Measurements from ENCODE around the gene MEP1A.
"Not testable (repeated sequence)": the region's sequence is repeated elsewhere in the genome, so short reads cannot be mapped to it uniquely, and the experiment has no call there.

Gene MEP1A

DNA sequence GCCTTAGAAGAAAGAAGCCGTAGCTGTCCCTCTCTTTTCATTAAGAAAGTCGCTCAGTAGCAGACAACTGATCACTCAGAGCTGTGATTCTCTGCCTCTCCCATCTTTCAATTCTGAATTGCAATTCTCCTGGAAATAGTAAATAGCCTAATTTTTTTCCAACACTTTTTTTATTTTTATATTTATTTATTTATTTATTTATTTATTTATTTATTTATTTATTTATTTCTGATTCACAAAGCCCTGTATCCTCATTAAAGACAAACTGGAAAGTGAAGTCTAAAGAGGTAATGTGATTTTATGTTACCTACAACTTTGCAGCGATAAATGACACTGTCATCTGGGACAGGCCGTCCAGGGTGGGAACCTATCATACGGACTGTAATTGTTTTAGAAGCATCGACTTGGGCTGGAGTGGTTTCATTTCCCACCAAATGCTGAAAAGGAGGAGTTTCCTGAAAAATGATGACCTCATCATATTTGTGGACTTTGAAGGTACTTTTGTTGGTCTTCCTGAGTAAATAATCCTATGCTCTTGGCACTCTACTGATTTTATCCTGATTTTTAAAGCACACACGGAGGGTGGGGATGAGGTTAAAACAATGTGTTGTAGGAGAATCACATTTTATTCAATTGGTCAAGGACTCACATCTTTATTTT, 41.2 kb downstream of the MEP1A start:
- not testable (repeated sequence) for DNase-seq

GRCh38 chr6:46834991-46835390, 41.8 kb downstream of the MEP1A start:
- DNase-seq = not testable (repeated sequence)

- no peak for DNase-seq
Observed at GRCh38 chr6:46838033-46838432, 44.8 kb downstream of the MEP1A start.

GRCh38 chr6:46842252-46842846, 49.2 kb downstream of the MEP1A start:
- not testable (repeated sequence) for DNase-seq

- no peak for DNase-seq
Observed at GRCh38 chr6:46845126-46845525, 51.9 kb downstream of the MEP1A start.

DNA sequence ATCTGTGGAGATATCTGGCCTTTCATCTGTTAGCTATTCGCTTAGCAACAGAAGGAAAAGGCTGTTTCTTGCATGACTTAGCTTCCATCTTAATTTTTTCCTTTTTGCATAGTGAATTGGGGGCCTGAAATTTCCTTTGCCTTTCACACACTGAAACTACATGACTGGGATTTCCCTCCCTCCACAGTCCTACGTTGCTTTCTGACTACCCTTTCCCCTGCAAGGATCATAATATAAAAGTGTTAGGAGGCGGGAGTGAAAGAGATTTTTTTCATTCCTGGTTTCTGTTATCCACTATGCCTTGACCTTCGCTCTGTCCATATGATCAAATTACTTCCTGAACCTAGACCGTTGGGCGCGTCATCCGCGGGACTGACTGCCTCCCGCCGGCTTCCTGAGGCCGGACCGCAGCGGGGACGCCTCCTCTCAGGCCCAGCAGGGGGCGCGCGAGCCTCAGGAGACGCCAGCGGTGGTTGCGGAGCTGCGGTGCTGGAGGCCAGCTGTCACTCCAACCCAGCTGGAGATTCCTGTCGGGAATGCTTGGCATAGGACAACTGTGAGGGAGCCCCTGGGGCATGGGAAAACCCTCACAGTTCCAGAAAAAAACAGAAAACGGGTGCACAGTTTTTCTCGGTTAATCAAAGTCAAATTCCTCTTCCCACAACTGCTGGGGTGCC, 55.6 kb downstream of the MEP1A start:
- DNase-seq = no peak

- no peak for DNase-seq
Observed at GRCh38 chr6:46849361-46849690, 56.1 kb downstream of the MEP1A start.

DNA sequence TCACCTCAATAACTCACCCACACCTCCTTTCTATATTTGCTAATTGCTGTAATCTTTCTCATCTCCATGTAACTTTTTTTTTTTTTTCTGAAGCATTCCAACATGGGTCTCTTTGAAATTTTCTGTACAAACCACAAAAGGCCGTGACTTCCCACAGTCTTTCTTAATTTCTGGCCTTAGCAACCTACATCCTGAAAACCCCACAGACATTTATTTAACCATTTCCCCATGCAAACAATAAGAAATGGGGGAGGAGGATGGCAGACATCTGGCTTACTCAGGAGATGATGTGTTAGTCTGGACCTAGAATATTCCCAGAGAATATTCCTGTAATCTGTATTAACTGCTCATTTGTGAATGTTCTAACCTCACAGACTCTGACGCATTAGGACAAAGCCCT, 57.6 kb downstream of the MEP1A start:
- no peak for DNase-seq

DNA sequence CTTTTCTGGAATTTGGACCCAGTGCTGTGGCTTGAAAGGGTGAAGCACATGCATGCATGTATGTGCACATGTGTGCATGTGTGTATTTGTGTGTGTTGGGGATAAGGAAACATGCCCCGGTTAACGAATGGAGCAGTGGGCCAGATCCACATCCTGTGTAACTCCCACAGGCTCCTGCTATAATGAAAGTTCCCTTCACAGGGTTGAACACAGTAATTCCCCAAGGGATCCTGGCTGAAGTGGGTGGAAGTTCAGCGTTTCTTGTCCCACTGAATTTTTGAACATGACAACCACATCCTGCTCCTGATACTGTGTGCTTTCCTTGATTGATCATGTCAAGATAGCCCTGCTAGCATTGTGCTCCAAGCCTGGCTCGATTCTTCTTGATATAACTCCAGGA, 58.4 kb downstream of the MEP1A start:
- DNase-seq = not testable (repeated sequence)

- not testable (repeated sequence) for DNase-seq
Observed at GRCh38 chr6:46855966-46856365, 62.8 kb downstream of the MEP1A start.

- no peak for DNase-seq
Observed at GRCh38 chr6:46862381-46862780, 69.2 kb downstream of the MEP1A start.

DNA sequence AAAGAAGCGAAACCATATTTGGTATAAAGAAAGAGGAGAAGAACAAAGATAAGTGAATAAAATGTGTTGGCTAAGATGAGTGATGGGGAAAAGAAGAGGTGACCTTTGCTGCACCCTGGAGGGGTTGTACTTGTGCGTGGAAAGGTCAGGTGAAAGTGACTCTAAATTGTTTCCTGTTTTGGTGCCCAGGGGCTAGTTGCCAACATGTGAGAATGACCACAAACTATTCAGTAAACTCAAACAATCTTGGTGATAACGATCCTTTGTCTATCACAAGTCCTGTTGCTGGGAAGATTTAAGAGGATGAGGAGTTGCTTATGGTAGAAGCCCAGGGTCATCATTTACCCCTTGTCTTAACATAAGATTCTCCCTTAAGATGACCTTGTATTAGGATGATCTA, 70.6 kb downstream of the MEP1A start:
- no peak for DNase-seq

DNA sequence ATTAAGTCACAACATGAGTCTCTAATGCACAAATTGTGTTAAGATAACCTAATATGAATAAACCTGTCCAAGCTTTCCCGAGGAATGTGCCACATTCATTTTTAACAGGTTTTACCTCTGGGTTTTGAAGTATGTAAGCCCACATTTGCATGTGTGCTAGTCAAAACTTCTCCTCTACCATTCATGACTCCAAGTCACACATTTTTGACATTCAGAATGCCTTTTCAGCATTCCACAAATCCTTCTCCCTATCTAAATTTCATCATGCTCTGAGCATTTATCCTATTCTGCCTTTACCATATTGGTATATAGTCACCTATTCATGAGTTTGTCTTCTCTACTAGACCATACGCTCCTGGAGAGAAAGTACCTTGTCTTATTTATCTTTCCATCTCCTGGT, 72.0 kb downstream of the MEP1A start:
- no peak for DNase-seq

DNA sequence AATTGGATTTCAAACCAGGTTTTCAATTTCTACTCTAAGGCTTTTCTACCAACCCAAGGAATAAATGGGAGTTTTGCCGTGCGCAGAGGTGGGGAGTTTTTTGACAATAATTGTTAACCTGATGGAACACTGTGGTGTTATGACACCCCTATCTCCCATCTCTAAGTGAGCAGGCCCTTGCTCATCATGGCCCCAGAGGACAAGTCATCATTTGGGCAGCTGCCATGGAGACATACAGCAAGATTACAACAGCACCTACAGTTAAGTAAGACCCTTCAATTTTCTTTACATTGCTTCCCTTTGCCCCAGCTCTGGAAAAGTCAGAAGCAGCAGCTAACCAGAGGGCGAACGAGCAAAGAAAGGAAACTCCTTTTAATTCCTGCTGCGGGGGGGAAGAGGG, 74.2 kb downstream of the MEP1A start:
- DNase-seq = no peak

- no peak for DNase-seq
Observed at GRCh38 chr6:46876126-46876525, 82.9 kb downstream of the MEP1A start.

GRCh38 chr6:46879003-46879402, 85.8 kb downstream of the MEP1A start:
- no peak for DNase-seq

DNA sequence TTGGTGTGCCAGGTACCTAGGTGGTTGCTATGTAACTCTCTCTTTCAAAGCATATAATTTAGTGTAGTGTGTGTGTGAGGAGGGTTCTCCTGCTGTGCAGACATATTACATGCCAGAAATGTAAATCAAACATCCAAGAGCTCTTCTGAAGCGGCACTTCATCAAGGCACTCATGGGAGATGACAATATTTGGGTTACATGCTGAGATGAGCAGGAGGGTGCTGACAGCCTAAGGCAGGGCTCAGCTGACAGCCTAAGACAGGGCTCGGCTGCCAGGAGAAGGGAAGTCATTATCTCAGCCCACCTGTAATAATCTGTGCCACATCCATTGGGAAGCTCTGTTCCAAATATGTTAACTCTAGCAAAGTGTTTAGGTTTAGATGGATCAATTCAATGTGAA, 89.5 kb downstream of the MEP1A start:
- no peak for DNase-seq

- no peak for DNase-seq
Observed at GRCh38 chr6:46888031-46888430, 94.8 kb downstream of the MEP1A start.

GRCh38 chr6:46888578-46888977, 95.4 kb downstream of the MEP1A start:
- no peak for DNase-seq

All from cortex of kidney (tissue), 1 donor.